ENCODE results near the gene GON4L. TPM values are rescaled to one million over a fixed set of nuclear protein-coding genes. Genes with fewer than 3 reads are reported as not detected.
A peak's percentile ranks its signal among the peaks of the same experiment; 100 is the strongest.

GON4L gene
- total RNA-seq, 3 donors from 2014 or later (not counting 1 experiment from before 2014, with no cell fraction given): 127 to 147 (median 146) TPM

DNA sequence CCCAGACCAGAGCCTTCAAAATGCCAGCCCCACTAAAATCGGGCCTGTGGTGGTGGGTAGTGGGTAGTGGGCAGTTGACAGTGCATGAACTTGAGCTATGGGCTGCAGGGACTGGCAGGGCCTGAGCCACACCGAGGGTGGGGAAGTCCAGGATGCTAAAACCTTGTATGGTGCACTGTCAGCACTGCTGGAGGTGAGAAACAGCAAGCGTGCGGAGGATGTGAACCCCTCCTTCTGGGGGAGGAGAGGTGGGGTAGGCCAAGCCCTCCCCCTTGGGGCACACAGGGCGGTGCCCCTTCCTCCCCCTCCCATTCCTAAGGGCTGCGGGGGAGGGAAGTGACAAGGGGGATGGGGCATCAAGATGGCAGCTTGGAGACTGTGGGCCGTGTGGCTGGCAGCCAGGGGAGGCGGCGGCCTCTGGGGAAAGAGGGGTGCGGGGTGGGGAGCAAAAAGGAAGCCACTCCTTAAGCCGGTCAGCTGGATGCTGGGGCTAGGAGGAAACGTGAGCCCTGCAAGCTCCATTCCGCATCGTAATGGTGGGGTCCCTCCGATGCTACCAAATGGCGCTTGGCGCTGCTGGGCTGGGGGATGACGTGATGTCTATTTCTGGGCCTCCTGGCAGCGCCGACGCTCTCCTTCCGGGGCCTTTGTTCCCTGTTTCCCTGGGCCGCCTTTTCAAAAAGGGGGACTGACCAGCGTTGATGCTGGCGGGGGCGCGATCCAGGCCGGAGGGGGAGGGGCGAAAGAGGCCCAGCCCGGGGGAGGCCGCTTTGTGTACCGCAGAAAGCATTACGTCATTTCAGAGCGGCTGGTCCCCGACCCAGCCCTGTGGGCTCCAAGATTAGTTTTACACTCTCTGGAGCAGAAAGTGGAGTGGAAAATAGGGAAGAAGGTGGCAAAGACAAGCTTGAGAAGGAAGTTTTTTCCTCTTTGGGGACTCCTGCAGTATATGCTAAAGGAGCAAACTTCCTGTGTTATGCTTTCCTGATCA lies 3.2 kb upstream of the GON4L start:
- Mint-ChIP-seq H3K27ac (peak overlapping the region; percentile 95 to 99), H3K36me3 (no peaks in the 10 kb centered on the region), H3K9me3 (no peaks in the 10 kb centered on the region), H3K4me3 (peak overlapping the region; percentile 94), H3K27me3 (ENCODE audit: low read depth in 2 of 2) (no peaks in the 10 kb centered on the region), H3K4me1 (peaks cover 42 to 44% of the 10 kb centered on the region in 2 donors)
- intact Hi-C loops (cut with micrococcal nuclease): loop anchor here (1.0 to 5.0 kb wide), 3 partner anchors 75 to 194 kb away; partner anchors contain the start of genes ARHGEF2, KHDC4 and LAMTOR2
- ATAC-seq (peak; percentile 71 to 88 (median 79)), DNase-seq (peak; percentile 65 to 87)
- peak overlapping the region; percentile 86 for H3K27ac ChIP-seq (ENCODE audit: low read length)
- H3K9me3 ChIP-seq (ENCODE audit: control insufficient read depth, insufficient read depth, low read length): no peaks in the 10 kb centered on the region
- H3K4me3 ChIP-seq (ENCODE audit: low read length): peak overlapping the region; percentile 53
- no peaks in the 10 kb centered on the region for H3K27me3 ChIP-seq (ENCODE audit: control insufficient read depth, insufficient read depth, low read length)
- WGBS (ENCODE audit: insufficient coverage): under 1% methylated on average over 33 of the region's 35 CpGs
- H3K4me1 ChIP-seq (ENCODE audit: control insufficient read depth, insufficient read depth, low read length): peaks cover 33% of the 10 kb centered on the region
- H3K36me3 ChIP-seq (ENCODE audit: control insufficient read depth, insufficient read depth, low read length): no peaks in the 10 kb centered on the region
- TF ChIP-seq, protein P1, sequence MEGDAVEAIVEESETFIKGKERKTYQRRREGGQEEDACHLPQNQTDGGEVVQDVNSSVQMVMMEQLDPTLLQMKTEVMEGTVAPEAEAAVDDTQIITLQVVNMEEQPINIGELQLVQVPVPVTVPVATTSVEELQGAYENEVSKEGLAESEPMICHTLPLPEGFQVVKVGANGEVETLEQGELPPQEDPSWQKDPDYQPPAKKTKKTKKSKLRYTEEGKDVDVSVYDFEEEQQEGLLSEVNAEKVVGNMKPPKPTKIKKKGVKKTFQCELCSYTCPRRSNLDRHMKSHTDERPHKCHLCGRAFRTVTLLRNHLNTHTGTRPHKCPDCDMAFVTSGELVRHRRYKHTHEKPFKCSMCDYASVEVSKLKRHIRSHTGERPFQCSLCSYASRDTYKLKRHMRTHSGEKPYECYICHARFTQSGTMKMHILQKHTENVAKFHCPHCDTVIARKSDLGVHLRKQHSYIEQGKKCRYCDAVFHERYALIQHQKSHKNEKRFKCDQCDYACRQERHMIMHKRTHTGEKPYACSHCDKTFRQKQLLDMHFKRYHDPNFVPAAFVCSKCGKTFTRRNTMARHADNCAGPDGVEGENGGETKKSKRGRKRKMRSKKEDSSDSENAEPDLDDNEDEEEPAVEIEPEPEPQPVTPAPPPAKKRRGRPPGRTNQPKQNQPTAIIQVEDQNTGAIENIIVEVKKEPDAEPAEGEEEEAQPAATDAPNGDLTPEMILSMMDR (IDR thresholded peaks at IDR 0.05): no peak

DNA sequence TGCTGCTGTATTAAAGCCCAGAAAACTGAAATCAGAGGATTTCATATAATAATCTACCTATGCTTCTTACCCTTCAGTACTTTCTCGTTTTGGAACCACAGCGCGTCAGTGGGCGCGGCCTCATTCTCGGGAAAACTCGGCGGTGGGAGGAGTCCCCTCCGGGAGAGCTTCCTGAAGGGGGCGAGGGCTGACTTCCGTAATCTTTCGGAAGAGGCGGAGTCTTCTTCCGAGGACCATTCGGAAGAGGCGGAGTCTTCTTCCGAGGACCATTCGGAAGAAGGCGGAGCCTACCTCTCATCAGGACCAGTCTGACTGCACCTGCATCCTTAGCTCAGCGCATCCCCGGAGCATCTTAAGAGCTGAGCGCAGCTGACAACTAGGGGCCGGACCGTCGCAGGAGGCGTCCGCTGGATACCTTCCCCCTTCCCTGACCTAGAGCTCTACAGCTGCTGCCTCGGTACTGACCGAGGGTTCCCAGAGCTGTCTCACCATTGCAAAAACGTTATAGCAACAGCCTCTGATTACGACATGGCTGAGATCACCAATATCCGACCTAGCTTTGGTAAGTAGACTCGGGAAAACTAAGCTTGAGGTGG lies 2.3 kb upstream of the GON4L start, which contains the start of gene SYT11:
Gene SYT11 (plus strand): TSS at position 334 of the 596 bp plus-strand sequence. CDS start 195 bp downstream, at position 529.
- TF ChIP-seq, protein P1 (IDR thresholded peaks at IDR 0.05): no peak
- H3K4me3 Mint-ChIP-seq: peak within 1 kb of the TSS; percentile 95
- peaks cover 33% of the 10 kb centered on the region for H3K4me1 ChIP-seq (ENCODE audit: control insufficient read depth, insufficient read depth, low read length)
- no peaks in the 10 kb centered on the region for H3K27me3 Mint-ChIP-seq (ENCODE audit: low read depth in 2 of 2)
- peak within 1 kb of the TSS; percentile 53 for H3K4me3 ChIP-seq (ENCODE audit: low read length)
- intact Hi-C loops (cut with micrococcal nuclease): loop anchor here (1.0 to 5.0 kb wide), 2 partner anchors 118 to 195 kb away; partner anchors contain the start of genes ARHGEF2 and LAMTOR2
- peaks cover 44% of the 10 kb centered on the region in 2 donors for H3K4me1 Mint-ChIP-seq
- ATAC-seq: peak; percentile 71 to 87 (median 74)
- no peaks in the 10 kb centered on the region for H3K9me3 ChIP-seq (ENCODE audit: control insufficient read depth, insufficient read depth, low read length)
- no peaks in the 10 kb centered on the region for H3K36me3 Mint-ChIP-seq
- H3K9me3 Mint-ChIP-seq: no peaks in the 10 kb centered on the region
- DNase-seq: peak; percentile 83 to 98
- H3K27me3 ChIP-seq (ENCODE audit: control insufficient read depth, insufficient read depth, low read length): no peaks in the 10 kb centered on the region
- H3K27ac Mint-ChIP-seq: peak within 1 kb of the TSS; percentile 95 to 99
- peak within 1 kb of the TSS; percentile 86 for H3K27ac ChIP-seq (ENCODE audit: low read length)
- H3K36me3 ChIP-seq (ENCODE audit: control insufficient read depth, insufficient read depth, low read length): peaks cover 2% of the 10 kb centered on the region
- under 1% methylated on average over 33 of the region's 33 CpGs for WGBS (ENCODE audit: insufficient coverage)

GRCh38 chr1:155858800-155859233 lies 1.8 kb upstream of the GON4L start:
- no peaks in the 10 kb centered on the region for H3K9me3 ChIP-seq (ENCODE audit: control insufficient read depth, insufficient read depth, low read length)
- 47% methylated on average over 12 of the region's 12 CpGs for WGBS (ENCODE audit: insufficient coverage)
- H3K9me3 Mint-ChIP-seq: no peaks in the 10 kb centered on the region
- peak in 1 of 2 donors; percentile 19 for DNase-seq
- peaks cover 33% of the 10 kb centered on the region for H3K4me1 ChIP-seq (ENCODE audit: control insufficient read depth, insufficient read depth, low read length)
- peaks cover 4% of the 10 kb centered on the region for H3K36me3 ChIP-seq (ENCODE audit: control insufficient read depth, insufficient read depth, low read length)
- H3K36me3 Mint-ChIP-seq: no peaks in the 10 kb centered on the region
- H3K27ac Mint-ChIP-seq: peak overlapping the region; percentile 95 to 99
- intact Hi-C loops (cut with micrococcal nuclease): loop anchor here (1.0 to 5.0 kb wide), 2 partner anchors 118 to 195 kb away; partner anchors contain the start of genes ARHGEF2 and LAMTOR2
- H3K27ac ChIP-seq (ENCODE audit: low read length): peak overlapping the region; percentile 86
- TF ChIP-seq, protein P1 (IDR thresholded peaks at IDR 0.05): no peak
- ATAC-seq: no peak
- peaks cover 44% of the 10 kb centered on the region in 2 donors for H3K4me1 Mint-ChIP-seq
- H3K4me3 Mint-ChIP-seq: peak overlapping the region; percentile 94
- no peaks in the 10 kb centered on the region for H3K27me3 ChIP-seq (ENCODE audit: control insufficient read depth, insufficient read depth, low read length)
- H3K27me3 Mint-ChIP-seq (ENCODE audit: low read depth in 2 of 2): no peaks in the 10 kb centered on the region
- H3K4me3 ChIP-seq (ENCODE audit: low read length): peak overlapping the region; percentile 53
